GM10266 (cell line): Measurements from ENCODE around the gene KCNMA1.

Source experiments
- DNase-seq: peaks from one replicate; pipeline ENCODE4 v3.0.0; 2012; ENCODE audit errors: extremely low spot score
- TF ChIP-seq, protein P1 (sequence below): IDR thresholded peaks from 2 replicates; pipeline ENCODE4 v1.5.1; 2012; ENCODE audit warnings: mild to moderate bottlenecking, low read depth; ENCODE audit not compliant: control insufficient read depth, insufficient read depth; ENCODE audit errors: missing control alignments

KCNMA1 gene

DNA sequence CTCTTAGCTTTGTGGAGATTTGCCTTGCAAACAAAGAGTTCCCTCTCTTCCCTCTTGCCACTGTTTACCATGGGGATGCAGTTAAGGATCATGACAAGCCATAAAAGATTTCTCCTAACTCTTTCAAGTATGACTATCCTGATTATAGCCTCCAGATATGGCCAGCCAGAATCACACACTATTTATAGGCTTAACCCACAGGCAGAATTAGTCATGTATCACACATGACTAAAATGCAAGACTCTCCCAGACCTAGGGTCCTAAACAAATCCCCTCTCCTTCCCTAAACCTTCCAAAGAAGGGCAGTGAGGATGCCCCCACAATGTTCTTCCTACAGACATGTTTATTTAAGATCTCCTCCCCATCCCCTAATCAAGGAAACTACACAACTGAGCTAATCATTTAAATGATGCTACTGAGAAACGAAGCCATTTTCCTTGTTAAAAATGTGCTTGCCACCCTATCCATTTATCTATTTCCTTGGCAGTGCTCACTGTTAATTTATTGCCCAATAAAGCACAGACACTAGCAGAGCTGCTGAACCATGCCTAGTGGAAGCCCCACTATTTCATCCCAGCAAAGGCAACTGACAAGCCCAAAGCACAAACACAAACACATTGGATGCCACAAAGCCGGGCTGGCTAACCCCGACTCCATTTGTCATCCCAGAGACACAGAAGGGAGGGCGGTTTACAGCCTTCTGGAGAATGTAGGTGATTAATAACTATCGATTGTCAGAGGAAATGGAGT, 363.4 kb downstream of the KCNMA1 start:
- TF ChIP-seq, protein P1, sequence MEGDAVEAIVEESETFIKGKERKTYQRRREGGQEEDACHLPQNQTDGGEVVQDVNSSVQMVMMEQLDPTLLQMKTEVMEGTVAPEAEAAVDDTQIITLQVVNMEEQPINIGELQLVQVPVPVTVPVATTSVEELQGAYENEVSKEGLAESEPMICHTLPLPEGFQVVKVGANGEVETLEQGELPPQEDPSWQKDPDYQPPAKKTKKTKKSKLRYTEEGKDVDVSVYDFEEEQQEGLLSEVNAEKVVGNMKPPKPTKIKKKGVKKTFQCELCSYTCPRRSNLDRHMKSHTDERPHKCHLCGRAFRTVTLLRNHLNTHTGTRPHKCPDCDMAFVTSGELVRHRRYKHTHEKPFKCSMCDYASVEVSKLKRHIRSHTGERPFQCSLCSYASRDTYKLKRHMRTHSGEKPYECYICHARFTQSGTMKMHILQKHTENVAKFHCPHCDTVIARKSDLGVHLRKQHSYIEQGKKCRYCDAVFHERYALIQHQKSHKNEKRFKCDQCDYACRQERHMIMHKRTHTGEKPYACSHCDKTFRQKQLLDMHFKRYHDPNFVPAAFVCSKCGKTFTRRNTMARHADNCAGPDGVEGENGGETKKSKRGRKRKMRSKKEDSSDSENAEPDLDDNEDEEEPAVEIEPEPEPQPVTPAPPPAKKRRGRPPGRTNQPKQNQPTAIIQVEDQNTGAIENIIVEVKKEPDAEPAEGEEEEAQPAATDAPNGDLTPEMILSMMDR, result no peak
- DNase-seq, result no peak

DNA sequence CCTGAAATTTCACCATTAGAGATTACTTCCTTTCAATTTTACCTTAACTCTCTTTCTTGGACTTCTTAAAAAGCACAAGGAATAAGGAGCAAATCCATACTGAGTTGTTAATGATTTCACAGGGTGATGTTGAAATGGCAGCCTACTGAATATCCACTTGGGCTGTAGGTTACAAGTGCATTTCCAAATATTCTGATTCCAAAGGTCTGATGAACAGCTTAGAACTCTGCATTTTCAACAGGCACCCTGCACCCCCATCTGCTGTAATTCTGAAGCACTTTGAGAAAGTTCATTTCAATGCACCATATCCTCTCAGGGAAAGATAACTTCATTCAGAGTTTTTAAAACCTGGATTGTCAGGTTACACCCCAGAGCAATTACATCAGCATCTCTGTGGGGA, 368.4 kb downstream of the KCNMA1 start:
- no peak for DNase-seq

DNA sequence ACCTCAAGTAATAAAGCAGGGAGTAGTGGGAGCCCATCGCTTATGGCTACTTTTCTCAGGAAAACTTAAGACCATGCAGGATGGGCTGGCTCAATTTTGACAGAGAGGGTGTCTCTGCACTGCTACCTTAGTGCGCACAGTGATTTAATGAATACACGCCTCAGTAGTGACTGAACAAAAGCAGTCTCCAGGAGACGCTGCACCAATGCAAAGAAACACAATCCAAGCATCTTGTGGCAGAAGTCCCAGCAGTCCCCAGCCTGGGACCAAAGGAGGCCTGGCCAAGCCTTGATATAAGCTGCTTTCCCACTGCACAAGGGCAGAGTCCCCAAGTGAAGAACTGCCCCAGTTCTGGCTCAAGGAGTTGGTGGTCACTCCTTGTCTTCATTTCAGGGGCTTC, 368.9 kb downstream of the KCNMA1 start:
- TF ChIP-seq, protein P1, result no peak
- DNase-seq, result no peak

More for the DNA sequence above, 368.4 kb downstream of the KCNMA1 start:
- TF ChIP-seq, protein P1, result no peak

DNA sequence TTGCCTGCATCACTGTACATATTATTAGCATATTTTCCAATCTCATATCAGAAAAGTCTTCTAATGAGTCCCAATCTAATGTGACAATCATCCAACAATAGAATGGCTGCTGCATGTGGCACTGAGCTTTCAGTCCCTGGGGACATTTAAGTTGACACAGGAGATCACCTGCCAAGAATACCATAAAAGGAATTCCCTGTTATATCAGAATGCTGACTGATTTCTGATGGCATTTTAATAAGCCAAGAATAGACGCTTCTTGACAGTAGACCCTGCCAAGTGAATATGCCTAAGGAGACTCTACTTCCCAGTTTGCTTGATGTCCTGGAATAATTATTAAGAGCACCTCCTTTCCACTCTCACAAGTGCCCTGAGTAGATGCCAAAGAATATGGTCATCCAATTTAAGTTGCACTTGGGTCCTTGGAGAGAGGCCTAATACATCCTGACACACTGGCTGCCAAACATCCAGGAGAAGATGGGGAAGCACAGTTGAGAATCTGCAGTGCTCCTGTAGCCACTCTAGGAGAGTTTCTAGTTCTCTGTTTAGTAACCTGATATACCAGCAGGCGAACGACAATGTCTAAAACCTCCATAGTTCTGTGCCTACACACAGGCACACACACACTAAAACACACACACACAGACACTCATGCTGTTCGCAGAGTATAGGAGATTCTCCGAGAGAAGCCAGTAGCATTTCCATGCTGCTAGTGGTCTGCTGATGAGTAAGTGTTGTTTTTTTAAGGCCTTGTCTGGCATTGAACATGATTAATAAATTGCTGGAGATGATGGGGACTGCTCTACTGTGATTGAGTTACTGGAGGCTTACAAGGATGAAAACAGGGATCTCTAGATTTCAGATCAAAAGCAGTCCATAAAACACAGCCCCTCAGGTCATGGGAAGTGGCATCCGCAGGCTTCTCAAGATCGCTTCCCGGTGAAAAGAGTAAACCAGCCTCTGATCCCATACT, 369.6 kb downstream of the KCNMA1 start:
- DNase-seq, result no peak
- TF ChIP-seq, protein P1, result no peak

DNA sequence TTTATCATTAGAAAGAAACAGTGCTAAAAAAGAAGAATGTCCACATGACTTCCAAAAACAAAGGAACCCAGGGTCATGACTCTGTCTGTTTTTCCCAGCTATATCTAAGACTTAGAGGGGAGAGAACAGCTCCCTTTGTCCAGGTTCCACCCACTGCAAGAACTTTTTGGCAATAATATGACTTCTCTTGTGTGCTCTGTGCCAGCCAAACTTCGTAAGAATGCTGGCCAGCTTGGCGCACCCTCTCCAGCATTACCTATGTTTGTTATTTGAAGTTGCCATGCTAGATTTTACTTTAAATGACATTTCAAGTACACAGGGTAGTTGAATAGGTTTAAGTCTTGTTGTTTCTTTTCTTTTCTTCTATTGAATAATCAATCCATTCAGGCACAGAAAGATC, 371.4 kb downstream of the KCNMA1 start:
- no peak for DNase-seq
- TF ChIP-seq, protein P1, result no peak

DNA sequence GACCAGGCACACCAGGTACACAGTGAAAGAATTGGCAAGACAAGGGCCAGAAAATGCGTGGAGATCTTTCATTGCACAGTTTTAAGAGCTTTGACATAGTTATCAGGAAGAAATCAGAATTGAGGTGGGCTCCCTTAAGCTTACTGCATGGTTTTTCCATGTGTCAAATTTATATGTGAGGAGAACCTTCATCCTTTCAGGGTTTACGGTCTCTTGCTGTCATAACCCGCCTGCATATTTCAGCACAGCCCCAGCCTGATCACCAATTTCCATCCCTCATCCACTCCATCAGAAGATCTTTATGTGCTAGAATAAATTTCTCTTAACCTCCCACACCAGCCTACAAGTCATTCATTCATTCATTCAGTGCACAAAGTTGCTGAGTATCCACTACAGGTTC, 373.1 kb downstream of the KCNMA1 start:
- TF ChIP-seq, protein P1, result no peak

More for the DNA sequence above, 373.1 kb downstream of the KCNMA1 start:
- DNase-seq, result no peak
